Measurements from ENCODE around the gene SLC16A12.

SLC16A12 gene

GRCh38 chr10:89518108-89518507 lies 17.3 kb downstream of the SLC16A12 start:
- TF ChIP-seq CTCF (IDR thresholded peaks at IDR 0.05; ENCODE audit: poor library complexity, severe bottlenecking): no peak
- Histone ChIP-seq H3K4me3 (ENCODE audit: severe bottlenecking) (no peak overlapping the region), H3K9me3 (ENCODE audit: severe bottlenecking) (no peaks in the 10 kb centered on the region), H3K4me1 (ENCODE audit: insufficient read depth, poor library complexity, severe bottlenecking) (peaks cover 14% of the 10 kb centered on the region), H3K27ac (ENCODE audit: poor library complexity, severe bottlenecking) (no peak overlapping the region), H3K36me3 (ENCODE audit: low read depth) (no peaks in the 10 kb centered on the region), H3K27me3 (ENCODE audit: insufficient read depth, poor library complexity, severe bottlenecking) (no peaks in the 10 kb centered on the region)
- ATAC-seq (ENCODE audit: low read depth): no peak
- no peak for DNase-seq (ENCODE audit: low spot score)

- no peak overlapping the region for H3K4me3 ChIP-seq (ENCODE audit: severe bottlenecking)
- no peaks in the 10 kb centered on the region for H3K27me3 ChIP-seq (ENCODE audit: insufficient read depth, poor library complexity, severe bottlenecking)
- no peaks in the 10 kb centered on the region for H3K9me3 ChIP-seq (ENCODE audit: severe bottlenecking)
- DNase-seq (ENCODE audit: low spot score) (no peak), ATAC-seq (ENCODE audit: low read depth) (peak; percentile 88)
- no peak for TF ChIP-seq CTCF (IDR thresholded peaks at IDR 0.05; ENCODE audit: poor library complexity, severe bottlenecking)
- H3K4me1 ChIP-seq (ENCODE audit: insufficient read depth, poor library complexity, severe bottlenecking): peaks cover 14% of the 10 kb centered on the region
- no peaks in the 10 kb centered on the region for H3K36me3 ChIP-seq (ENCODE audit: low read depth)
- peak overlapping the region; percentile 75 for H3K27ac ChIP-seq (ENCODE audit: poor library complexity, severe bottlenecking)
Measured at GRCh38 chr10:89516149-89516832, 19.1 kb downstream of the SLC16A12 start.

- Histone ChIP-seq H3K36me3 (ENCODE audit: low read depth) (no peaks in the 10 kb centered on the region), H3K9me3 (ENCODE audit: severe bottlenecking) (no peaks in the 10 kb centered on the region)
Measured at GRCh38 chr10:89515031-89515841, 20.2 kb downstream of the SLC16A12 start.

GRCh38 chr10:89513206-89513605 lies 22.2 kb downstream of the SLC16A12 start:
- ATAC-seq (ENCODE audit: low read depth): no peak
- H3K4me1 ChIP-seq (ENCODE audit: insufficient read depth, poor library complexity, severe bottlenecking): peaks cover 14% of the 10 kb centered on the region
- no peak for TF ChIP-seq CTCF (IDR thresholded peaks at IDR 0.05; ENCODE audit: poor library complexity, severe bottlenecking)
- H3K36me3 ChIP-seq (ENCODE audit: low read depth): no peaks in the 10 kb centered on the region
- no peak overlapping the region for H3K4me3 ChIP-seq (ENCODE audit: severe bottlenecking)
- no peaks in the 10 kb centered on the region for H3K27me3 ChIP-seq (ENCODE audit: insufficient read depth, poor library complexity, severe bottlenecking)
- no peak overlapping the region for H3K27ac ChIP-seq (ENCODE audit: poor library complexity, severe bottlenecking)
- no peaks in the 10 kb centered on the region for H3K9me3 ChIP-seq (ENCODE audit: severe bottlenecking)
- no peak for DNase-seq (ENCODE audit: low spot score)

More at GRCh38 chr10:89515031-89515841, 20.2 kb downstream of the SLC16A12 start:
- no peak for TF ChIP-seq CTCF (IDR thresholded peaks at IDR 0.05; ENCODE audit: poor library complexity, severe bottlenecking)
- H3K4me1 ChIP-seq (ENCODE audit: insufficient read depth, poor library complexity, severe bottlenecking): peaks cover 14% of the 10 kb centered on the region
- ATAC-seq (ENCODE audit: low read depth) (peak; percentile 71), DNase-seq (ENCODE audit: low spot score) (no peak)
- H3K27ac ChIP-seq (ENCODE audit: poor library complexity, severe bottlenecking): peak overlapping the region; percentile 75
- no peaks in the 10 kb centered on the region for H3K27me3 ChIP-seq (ENCODE audit: insufficient read depth, poor library complexity, severe bottlenecking)
- no peak overlapping the region for H3K4me3 ChIP-seq (ENCODE audit: severe bottlenecking)

All from RWPE2 (cell line).